Endometrial microvascular endothelial cells (primary cell): ENCODE measurements around the gene RBMS3. TPM values are rescaled to one million over a fixed set of nuclear protein-coding genes. Genes with fewer than 3 reads are reported as not detected.

ENCODE experiments used
- in situ Hi-C: cut with HindIII; loops from 2 replicates; pipeline ENCODE4 v1.10.0; 2017; ENCODE audit warnings: low sequenced_read_pairs, low pct_unique_long_range_greater_than_20kb; ENCODE audit errors: inconsistent ontology term
- total RNA-seq: library from RNA; depleted of rRNA; stranded (reverse); fragments of >200 nt; gene quantifications from one replicate; pipeline ENCODE4 v1.2.3, GENCODE V29; 2015; ENCODE audit errors: inconsistent ontology term

The RBMS3 gene
- total RNA-seq, 1 donor from 2014 or later = 21.6 TPM

DNA sequence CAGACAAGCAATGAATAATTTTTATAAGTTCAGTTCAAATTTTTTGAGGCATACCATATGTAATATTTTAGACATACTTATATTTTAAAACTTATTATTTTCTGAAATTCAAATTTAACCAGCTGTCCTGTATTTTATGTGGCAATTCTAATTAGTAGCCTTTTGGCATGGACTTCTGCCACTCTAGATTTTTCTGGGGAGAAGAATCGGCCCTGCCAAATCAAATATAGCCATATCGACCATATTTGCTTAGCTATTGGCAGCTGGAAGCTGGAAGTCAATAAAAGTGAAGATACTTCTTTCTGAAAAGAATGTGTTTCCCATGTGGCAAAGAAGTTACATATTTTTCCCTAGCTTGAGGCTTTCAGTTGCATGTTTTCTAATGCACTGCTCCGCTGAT, 9.4 kb upstream of the RBMS3 start:
- in situ Hi-C loops = no loop called here

DNA sequence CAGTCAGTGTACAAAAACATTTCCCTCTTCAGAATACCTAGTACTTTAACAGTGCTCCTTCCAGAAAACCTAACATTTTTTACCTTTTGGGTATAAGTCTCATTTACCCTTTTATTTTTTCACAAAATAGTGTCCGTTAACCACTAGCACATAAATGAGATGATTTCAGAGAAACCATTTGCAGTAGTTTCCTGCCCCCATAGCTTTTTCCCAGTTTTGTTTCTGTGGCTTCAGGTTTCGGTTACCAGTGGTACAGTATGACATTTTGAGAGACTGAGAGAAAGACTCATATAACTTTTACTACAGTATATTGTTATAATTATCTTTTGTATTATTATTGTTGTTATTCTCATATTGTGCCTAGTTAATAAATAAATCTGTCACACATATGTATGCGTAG, 6.2 kb upstream of the RBMS3 start:
- in situ Hi-C loops = no loop called here

DNA sequence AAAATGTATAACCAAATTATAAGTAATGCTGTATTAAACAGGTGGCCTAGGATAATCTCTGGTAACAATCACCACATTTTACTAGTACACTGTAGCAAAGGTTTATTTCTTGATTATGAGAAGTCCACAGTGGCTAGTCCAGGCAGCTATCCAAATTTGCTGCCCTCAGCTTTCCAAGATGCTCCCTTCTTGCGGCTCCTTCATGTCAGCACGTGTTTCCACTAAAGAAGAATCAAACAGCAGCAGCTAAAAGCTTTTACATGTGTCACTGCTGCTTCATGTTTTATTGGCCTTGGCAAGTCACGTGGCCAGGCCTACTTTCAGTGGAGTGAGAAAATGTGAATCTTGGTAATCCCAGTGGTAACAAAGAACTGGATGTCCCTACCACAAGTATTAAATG, 5.6 kb upstream of the RBMS3 start:
- in situ Hi-C loops = no loop called here

GRCh38 chr3:29277249-29277648, 3.6 kb upstream of the RBMS3 start:
- in situ Hi-C loops = no loop called here

- in situ Hi-C loops = no loop called here
These were observed 1.6 kb upstream of the RBMS3 start for GRCh38 chr3:29279286-29279685.

DNA sequence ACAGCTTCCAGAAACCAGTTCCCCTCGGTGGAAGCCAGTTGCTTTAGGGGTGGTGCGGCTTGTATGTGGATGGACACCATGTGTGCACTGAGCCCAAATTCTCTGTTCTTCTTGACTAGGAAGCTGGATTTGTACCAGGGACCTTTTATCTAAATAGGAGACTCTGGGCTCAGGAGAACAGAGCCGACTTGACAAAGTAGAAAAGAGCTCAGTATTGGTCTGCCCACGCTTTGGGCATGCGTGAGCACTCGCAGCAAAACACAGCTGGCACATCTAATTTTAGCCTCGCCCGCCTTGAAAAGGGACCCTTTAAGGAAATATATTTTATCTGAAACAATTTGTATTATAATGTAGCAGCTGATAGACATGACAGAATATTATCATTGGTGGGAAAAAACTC, 1.1 kb upstream of the RBMS3 start:
- in situ Hi-C loops = no loop called here

DNA sequence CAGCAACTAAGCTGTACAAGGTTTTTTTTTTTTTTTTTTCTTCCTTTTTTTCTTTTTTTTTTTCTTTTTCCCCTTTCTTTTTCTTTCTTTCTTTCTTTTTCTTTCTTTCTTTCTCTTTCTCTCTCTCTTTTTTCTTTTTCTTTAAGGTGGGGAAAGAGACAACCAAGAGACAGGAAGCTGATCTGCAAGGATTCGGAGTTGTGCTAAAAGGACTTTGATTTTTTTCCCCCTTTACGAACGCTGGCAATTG, 148 bp downstream of the RBMS3 start:
- in situ Hi-C loops = no loop called here

DNA sequence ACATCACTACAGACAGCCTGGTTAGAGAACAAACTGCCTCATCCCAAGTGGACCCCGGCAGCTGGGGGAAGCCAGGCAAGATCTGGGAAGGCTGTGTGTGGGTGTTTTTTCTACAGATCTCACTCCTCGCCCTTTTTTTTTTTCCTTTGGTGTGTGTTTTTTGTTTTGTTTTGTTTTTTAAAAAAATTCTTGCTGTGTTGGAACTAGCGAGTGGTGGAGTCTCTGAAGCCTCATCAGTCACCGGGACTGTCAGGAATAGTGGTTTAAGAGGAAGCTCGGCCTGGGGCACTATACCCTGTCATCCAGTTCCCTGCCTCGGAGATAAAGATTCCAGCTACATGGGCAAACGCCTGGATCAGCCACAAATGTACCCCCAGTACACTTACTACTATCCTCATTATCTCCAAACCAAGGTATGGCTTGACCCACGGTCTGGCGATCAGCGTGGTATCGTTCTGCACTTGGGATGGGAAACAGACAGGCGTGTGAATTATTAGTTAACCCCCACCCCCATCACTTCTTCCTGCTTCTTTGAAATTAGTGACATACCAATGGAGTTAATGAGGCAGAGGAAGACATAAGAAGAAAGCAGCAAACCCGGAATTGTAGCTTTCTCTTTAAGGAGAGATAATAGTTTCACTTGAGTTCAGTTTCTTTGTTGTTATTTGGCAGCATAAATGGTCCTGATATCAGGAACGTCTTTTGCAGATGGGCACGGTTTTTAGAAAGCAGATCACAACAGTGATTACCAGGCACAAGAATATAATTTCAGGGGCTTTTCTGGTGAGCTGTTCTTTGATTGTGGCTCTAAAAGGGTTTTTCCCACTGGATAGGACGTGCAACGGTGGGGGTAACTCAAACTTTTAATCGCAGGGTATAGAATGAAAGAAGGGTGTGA, 722 bp downstream of the RBMS3 start:
- in situ Hi-C loops = no loop called here

GRCh38 chr3:29282427-29283230, 1.8 kb downstream of the RBMS3 start:
- in situ Hi-C loops = no loop called here

DNA sequence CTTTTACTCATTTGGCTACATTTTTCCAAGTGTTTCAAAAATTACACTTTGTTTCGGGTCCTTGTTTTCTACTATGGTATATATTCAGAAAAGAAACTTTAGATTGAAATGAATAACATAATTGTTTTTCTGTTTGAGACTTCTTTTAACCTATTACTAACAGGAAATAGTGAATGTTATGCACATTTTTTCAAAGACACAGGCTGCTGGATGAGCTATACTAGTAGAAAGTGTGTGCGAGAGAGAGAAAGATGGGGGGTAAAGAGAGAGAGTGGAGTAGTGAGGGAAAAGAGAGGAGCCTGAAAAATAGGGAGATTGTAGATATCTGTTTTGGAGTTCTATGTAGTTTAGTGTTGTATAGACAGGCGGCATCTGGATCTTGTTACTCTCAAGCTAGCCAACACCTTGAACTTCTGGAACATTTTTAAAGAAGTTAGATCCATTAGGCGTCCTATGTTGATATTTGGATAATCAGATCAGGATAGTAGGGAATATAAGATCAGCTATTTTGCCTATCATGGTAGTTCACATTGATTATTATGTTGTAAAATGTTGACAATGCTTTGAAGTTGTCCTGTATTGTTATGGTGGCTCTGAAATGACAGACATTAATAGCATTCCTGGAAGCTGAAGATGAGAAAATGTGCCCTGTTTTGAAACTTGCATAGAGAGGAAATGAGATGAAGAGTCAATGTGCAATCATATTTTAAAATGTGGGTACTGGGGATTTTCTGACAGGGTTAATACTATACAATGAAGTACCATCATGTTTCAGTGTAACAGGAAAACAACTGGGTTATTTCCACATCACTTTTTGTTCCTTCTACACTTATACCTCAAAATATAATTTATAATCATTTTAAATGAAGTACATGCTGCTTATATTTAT, 2.6 kb downstream of the RBMS3 start:
- in situ Hi-C loops = no loop called here

GRCh38 chr3:29284497-29284896, 3.6 kb downstream of the RBMS3 start:
- in situ Hi-C loops = no loop called here

DNA sequence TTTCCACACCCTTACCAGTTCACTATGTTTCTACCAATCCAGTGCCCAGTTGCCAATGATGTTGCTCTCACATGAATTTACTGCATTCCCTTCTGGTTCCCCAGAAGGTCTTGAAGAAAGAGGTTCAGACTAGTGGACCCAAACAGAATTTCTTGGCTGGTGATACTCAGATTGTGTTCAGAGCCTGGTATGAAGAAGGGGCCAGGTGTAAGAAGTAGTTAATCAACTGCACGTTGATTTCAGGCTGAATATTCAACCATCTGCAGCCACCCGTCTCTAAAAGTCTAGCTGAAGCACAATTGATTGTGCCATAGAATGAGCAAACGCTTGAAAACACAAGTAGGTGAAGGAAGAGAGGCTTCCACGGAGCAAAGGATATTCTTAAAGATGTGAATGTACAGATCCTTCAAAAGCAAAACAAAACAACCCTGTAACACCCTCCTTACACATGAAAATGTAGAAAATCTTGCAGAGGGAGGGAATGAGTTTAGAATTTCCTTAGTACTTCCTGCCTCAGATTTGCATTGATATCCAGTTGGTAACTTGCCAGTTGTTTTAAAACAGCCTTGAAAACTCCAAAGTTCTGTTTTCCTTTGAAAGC, 4.7 kb downstream of the RBMS3 start:
- in situ Hi-C loops = no loop called here

GRCh38 chr3:29286478-29287240, 5.8 kb downstream of the RBMS3 start:
- in situ Hi-C loops = no loop called here

DNA sequence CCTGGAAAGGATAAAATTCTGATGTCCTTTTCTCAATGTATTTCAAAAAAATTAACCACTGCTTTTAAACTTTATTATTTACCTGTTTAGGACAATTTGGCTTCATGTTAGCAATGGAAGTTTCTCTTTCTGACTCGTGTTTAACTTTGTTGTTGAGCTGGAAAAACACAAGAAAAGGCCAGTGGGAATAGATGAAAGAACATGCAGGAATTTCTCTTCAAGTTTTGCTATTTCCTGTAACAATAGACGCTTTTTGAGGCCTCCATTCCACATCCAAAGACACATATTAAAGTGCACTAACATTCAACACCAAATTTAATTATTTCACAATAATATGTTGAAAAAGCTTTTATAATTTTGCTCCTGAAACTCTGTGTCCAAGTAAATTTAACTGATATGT, 9.7 kb downstream of the RBMS3 start:
- in situ Hi-C loops = no loop called here

DNA sequence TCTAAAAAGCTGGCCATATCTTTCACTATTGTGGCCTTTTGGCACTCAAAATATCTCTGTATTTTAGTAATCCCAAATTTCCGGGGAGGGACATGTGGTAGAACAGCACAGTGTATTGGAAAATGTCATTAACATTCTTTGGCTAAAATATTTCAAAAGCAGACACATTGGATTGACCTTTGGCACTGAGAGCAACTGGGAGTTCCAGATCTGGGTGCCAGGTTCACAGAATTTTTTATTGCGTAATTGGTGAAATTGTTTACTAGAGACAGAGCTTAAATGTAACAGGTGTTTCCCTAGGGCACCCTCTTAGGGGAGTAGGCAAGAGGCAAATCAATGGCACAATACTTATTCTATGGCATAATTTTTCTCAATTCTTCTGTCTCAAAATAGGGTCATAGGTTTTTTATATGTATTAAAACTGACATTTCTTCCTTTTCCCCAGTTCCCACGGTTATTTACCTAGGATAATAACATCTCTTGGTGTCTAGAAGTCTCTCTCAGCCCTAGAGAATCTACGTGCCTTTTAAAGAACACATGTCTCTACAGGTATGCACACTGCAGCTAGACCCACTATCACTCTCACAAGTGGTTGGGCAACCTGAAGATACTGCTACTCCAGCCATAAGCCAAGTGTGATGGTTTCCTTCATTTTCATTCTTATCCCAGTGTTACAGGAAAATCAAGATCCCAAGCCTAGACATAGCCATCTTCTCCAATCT, 10.6 kb downstream of the RBMS3 start:
- in situ Hi-C loops = no loop called here

DNA sequence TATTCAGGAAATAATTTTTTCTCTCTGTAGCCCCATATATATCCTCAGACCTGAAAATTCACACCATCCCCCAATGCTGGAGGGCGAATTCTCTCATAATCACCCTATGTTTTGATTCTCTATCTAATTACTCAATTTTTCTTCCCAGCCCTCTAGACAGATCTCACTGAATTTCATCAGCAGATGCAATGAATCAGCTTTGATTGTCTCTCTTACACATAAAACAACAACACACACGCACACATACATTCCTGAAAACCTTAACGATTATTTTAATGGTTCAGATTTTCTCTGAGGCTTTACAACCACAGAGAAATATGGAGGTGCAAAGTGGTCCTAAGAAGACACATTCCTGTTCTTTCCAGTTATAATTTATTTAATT, 11.1 kb downstream of the RBMS3 start:
- in situ Hi-C loops = no loop called here

DNA sequence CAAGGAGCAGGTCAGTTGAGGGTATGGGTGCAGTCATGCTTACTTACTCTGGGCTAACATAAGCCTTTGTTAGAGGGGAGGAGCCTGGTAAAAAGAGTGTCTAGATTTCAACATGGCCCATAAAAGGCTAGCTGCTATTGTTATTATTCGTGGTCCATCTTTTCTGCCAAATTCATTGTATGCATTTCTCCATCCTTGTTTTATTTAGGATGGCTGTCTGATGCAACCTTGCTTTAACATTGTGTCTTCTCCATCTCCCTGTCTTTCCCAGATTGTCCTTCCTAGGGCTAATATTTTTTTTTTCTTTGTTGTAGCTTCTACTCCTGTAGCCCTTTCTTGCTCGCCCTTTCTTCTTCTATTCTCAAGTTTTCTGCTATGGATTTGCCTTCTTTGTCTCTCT, 12.6 kb downstream of the RBMS3 start:
- in situ Hi-C loops = no loop called here

DNA sequence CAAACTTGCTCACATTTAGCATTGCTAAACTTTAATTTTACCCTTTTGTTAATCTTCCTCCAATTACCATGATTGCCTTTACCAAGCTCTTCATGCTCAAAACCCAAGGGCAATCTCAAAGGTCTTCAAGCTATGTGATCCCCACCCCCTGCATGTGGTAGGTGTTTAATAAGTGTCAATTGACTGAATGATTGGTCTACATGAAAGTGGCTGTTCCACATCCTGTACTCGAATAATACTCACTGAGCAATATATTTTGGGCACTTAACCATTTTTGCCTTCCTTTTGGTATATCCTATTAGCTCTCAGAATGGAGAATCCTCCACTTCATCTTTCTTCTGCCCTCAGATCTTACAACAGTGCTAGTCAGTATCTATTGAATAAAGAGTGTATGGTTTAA, 17.1 kb downstream of the RBMS3 start:
- in situ Hi-C loops = no loop called here
